GM19452 (cell line): ENCODE results near the gene SPTB.

ENCODE experiments used
- ATAC-seq: cut with Tn5 transposase; IDR thresholded peaks from one replicate; pipeline ENCODE4 v1.9.1; 2021; ENCODE audit not compliant: unreplicated experiment

SPTB gene

DNA sequence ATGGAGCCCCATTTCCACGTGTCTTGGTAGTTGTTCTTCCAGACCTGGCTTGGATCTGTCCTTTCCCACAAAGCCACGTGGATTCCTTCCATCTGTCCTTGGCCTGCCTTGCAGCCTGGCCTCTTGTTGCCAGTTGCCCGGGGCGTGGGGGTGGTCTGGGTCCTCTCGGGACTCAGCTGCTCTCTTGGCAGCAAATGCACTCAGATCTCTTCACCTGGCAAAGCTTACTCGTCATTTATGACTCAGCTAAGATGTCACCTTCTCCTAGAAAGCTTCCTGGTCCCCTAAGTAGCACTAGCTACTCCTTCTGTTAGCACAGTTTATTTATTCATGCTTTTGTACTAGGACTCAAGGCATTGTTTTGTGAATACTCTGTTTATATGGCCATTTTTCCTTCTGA lies 161.8 kb downstream of the SPTB start:
- ATAC-seq: no peak

- ATAC-seq: no peak
Measured at GRCh38 chr14:64715628-64716412, 163.9 kb downstream of the SPTB start.

DNA sequence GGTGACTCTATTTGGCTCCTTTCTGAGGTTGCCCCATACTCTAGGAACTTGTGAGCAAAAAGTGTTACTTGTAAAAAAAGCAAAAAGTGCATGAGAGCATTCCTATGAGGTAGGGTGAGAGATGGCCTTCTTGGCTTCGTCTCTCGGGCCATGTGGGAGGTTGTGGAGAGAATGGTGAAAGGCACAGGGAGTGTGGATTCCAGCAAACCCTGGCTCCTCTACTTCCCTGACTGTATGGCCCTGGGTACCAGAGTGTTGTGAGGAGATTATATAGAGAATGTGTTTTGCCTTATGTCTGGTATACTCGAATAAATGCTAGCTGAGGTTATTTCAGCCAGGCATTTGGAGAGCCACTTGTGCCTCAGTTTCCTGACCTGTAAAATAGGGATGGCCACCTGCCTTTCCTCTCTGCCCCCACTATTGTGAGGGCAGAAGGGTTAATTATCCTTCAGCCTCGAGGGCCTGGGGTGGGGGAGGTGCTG lies 164.5 kb downstream of the SPTB start:
- no peak for ATAC-seq

GRCh38 chr14:64714432-64715025 lies 165.2 kb downstream of the SPTB start:
- no peak for ATAC-seq

DNA sequence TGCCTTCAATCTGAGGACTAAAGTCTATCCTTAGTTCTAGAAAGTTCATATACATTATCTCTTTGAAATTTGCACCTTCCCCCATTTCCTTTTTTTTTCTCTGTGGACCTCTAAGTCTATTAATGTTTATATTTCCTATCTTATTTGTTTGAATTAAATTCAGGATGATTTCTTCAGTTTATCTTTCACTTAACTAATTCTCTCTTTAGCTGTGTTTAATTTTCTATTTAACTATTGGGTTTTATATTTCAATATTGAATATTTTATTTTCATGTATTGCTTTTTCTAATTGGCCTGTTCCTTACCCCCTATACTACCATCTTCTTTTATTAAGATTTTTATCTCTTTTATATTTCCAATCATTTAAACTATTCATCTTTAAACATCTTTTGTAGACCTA lies 166.0 kb downstream of the SPTB start:
- ATAC-seq: no peak

- ATAC-seq: no peak
Measured at GRCh38 chr14:64711039-64711438, 168.7 kb downstream of the SPTB start.

DNA sequence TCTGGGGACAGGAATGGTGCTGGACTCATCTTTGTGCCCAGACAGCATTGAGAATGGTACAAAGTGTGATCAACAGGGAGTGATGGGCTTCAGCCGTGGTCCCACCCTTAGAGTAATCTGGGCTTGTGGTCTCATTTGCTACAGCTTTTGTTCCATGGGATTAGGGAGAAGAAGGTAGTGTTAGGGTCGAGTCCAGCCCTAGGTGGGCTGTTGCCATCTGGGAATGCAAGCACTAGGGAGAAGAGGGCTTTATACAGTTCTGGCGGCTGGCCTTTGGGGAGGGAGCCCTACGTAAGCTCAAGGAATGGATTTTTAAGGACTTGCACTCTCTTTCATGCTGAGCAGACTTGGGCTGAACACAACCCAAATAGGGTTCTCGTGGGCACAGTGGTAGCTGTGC lies 170.6 kb downstream of the SPTB start:
- ATAC-seq: no peak

DNA sequence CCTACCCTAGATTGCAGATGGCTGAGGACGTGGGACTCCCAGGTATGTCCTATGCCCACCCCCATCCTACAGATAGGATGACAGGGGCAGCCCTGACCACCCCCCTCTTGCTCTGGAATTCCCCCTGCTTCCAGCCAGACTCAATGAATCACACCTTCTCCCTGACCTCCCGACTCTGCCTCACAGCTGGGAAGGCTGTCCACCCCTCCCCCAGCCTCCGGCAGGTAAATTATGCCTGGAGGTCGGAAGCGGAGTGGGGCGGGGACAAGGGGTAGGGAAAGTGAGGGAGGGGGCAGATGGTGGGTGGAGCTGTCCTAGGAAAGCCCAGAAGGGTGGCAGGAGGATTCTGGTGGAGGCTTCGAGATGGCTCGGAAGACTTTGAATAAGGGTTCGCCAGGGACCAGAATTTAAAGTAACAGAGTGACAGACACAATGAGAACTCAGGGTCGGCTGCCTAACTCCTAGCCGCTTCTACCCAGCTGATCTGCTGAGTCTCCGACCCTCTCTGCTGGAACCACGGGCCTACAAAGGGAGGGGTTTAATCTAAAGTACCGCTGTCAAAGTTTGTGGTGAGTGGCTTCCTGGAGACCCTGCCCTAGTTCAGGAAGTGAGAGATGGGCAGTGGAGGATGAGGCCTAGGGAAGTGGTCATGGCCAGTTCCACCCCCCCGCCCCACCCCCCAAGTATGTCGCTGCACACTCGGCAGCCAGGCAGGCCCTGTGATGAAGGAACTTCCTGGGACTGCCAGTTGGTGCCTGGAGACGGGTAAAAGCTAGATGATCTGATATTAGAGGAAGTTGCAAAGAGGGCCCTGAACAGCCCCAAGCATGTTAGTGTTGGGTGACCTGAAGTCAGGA lies 171.3 kb downstream of the SPTB start:
- ATAC-seq: no peak

DNA sequence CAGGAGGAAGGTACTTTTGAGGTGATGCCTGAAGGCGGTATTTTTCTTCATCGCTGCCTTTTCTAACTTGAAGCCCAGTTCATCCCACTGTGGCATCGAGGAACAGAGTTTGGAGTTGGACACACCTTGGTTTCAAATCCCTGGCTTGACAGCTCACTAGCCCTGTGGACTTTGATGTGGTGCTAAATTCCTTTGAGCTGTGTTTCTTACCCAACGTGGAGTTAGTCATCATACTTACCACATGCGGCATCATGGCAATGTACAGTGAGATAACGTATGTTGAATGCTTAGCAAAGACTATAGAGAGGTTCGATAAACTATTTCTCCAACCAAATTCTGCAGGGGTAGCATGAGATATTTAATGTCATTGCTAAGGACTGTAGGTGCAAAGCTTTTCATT lies 172.0 kb downstream of the SPTB start:
- ATAC-seq: no peak

GRCh38 chr14:64706593-64707193 lies 173.0 kb downstream of the SPTB start:
- ATAC-seq: no peak

- no peak for ATAC-seq
Measured at GRCh38 chr14:64706119-64706592, 173.6 kb downstream of the SPTB start.

DNA sequence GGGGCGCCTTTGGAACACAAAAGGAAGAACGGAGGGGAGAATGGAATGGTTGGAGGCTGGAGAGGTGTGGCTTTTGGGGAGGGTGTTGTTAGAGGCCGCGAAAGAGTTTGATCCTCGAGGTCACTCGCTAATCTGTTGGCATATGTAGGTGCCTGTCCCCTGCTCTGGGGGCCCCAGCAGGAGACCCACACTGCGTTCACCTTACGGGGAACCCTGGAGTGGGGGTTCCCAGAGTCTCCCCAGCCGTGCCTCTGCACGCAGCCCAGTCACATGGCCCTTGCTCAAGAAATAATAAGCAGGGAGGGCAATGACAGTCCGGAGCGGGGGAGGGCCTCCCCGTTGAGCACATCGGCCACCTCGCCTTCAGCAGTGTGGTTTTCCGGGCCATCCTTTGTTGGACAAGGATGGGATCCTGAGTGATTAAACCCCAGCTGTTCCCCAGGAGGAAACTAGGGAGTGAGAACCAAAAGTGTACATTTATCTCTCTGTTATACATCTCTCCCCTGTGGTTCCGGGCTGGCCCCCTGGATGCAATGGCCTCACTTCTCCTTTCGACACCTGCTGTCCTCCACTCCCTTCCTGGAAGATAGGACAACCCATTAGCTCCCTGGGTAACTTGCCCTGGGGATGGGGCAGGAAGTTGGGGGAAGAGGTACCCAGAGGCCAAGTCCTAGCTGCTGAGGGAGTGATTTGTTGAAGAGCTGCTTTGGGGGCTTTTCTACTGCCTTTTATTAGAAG lies 174.2 kb downstream of the SPTB start:
- ATAC-seq: no peak

GRCh38 chr14:64704743-64705380 lies 174.8 kb downstream of the SPTB start:
- ATAC-seq: no peak

DNA sequence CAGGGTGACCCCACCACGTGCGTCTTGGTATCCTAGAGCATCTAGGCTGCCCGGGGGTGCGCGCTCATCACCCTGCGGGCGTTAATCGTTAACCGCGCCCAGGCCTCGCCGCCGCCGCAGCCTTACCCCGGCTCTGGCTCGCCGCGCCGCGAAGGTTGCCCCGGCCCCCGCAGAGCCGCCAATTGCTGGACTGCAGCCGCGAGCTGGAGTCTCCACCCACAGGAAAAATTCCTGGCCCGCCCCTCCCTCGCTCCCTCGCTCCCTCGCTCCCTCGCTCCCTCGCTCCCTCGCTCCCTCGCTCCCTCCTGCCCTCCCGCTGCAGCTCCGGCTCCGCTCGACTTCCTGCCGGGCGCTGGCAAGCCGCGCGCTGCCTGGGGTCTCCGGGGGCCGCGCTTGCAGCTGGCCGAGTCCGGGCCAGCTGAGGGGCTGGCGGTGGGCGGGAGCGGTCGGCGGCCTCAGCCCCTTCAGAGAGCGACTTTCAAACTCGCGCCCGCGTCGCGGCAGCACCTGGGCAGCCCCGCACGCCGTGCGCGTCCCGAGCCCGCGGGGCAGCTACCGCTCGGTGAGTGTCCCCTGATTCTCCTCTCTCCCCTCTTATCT lies 175.5 kb downstream of the SPTB start, which contains the start of gene PLEKHG3:
PLEKHG3 (plus strand) TSS at position 282 of the 600 bp plus-strand sequence. CDS start 23,208 bp downstream, outside the sequence.
- ATAC-seq: no peak

GRCh38 chr14:64703395-64704142 lies 176.1 kb downstream of the SPTB start:
- ATAC-seq: no peak

- ATAC-seq: no peak
Measured at GRCh38 chr14:64702493-64703394, 177.0 kb downstream of the SPTB start.

DNA sequence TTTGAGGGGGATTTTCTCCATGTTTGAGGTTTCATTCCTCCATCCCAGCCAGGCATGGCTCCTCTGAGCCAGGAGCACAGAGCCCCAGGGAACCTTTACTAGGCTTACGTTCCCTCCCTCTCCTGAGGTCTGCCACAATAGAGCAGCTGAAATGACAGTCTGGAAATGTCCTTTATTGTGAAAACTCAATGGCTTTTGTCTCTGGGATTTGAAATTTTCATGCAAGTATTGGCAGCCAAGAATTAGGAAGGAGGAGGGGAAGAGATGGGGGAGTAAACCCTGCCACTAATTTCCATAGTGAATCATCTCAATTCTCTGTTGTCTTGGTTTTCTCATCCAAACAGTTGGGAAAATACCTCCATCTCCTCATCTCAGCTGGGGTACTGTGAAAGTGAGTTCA lies 178.0 kb downstream of the SPTB start:
- no peak for ATAC-seq

DNA sequence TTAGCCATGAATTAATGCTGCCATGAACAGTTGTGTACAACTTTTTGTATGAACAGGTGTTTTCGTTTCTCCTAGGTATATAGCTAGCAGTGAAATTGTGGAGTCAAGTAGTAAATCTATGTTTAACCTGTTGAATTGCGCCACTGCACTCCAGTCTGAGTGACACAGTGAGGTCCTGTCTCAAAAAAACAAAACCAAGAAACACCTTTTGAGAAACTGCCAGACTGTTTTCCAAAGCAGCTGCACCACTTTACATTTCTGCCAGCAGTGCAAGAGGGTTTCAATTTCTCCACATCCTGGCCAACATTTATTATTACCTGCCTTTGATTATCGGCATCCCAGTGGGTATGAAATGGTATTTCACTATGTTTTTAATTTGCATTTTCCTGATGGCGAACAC lies 178.8 kb downstream of the SPTB start:
- no peak for ATAC-seq
